Measurements from ENCODE around the gene NFKBIB.
"Not testable (repeated sequence)": the region's sequence is repeated elsewhere in the genome, so short reads cannot be mapped to it uniquely, and the experiment has no call there.

Gene NFKBIB

GRCh38 chr19:38875656-38876395, 23.9 kb upstream of the NFKBIB start:
- DNase-seq, result no peak

GRCh38 chr19:38877781-38878574, 21.8 kb upstream of the NFKBIB start, which contains the start of gene RINL:
RINL (minus strand) TSS chr19:38878275; CDS start chr19:38876742, 1,533 bp downstream.
- Histone ChIP-seq H3K27ac (ENCODE audit: insufficient read depth, low read length, poor library complexity, severe bottlenecking) (peak within 1 kb of the TSS; percentile 84), H3K27me3 (replicated peaks; ENCODE audit: control insufficient read depth, insufficient read depth, low read length, poor library complexity, severe bottlenecking) (no peaks in the 10 kb centered on the region), H3K4me3 (ENCODE audit: insufficient read depth, low read depth, low read length, poor library complexity, severe bottlenecking) (peak within 1 kb of the TSS; percentile 21), H3K9me3 (ENCODE audit: control insufficient read depth, low read length) (no peaks in the 10 kb centered on the region), H3K36me3 (ENCODE audit: control insufficient read depth, insufficient read depth, low read length) (peaks cover 5% of the 10 kb centered on the region), H3K4me1 (ENCODE audit: control insufficient read depth, insufficient read depth, low read length, poor library complexity, severe bottlenecking) (peaks cover 26% of the 10 kb centered on the region)
- DNase-seq, result peak; percentile 39 to 52 (median 52)

More at GRCh38 chr19:38875656-38876395, 23.9 kb upstream of the NFKBIB start:
- Histone ChIP-seq H3K9me3 (ENCODE audit: control insufficient read depth, low read length) (no peaks in the 10 kb centered on the region), H3K4me1 (ENCODE audit: control insufficient read depth, insufficient read depth, low read length, poor library complexity, severe bottlenecking) (peaks cover 25% of the 10 kb centered on the region), H3K27ac (ENCODE audit: insufficient read depth, low read length, poor library complexity, severe bottlenecking) (peak overlapping the region; percentile 15), H3K36me3 (ENCODE audit: control insufficient read depth, insufficient read depth, low read length) (peaks cover 8% of the 10 kb centered on the region), H3K27me3 (replicated peaks; ENCODE audit: control insufficient read depth, insufficient read depth, low read length, poor library complexity, severe bottlenecking) (no peaks in the 10 kb centered on the region), H3K4me3 (ENCODE audit: insufficient read depth, low read depth, low read length, poor library complexity, severe bottlenecking) (no peak overlapping the region)

- Histone ChIP-seq H3K27ac (ENCODE audit: insufficient read depth, low read length, poor library complexity, severe bottlenecking) (peak overlapping the region; percentile 84), H3K4me1 (ENCODE audit: control insufficient read depth, insufficient read depth, low read length, poor library complexity, severe bottlenecking) (peaks cover 26% of the 10 kb centered on the region), H3K9me3 (ENCODE audit: control insufficient read depth, low read length) (no peaks in the 10 kb centered on the region), H3K27me3 (replicated peaks; ENCODE audit: control insufficient read depth, insufficient read depth, low read length, poor library complexity, severe bottlenecking) (no peaks in the 10 kb centered on the region), H3K36me3 (ENCODE audit: control insufficient read depth, insufficient read depth, low read length) (peaks cover 10% of the 10 kb centered on the region), H3K4me3 (ENCODE audit: insufficient read depth, low read depth, low read length, poor library complexity, severe bottlenecking) (peak overlapping the region; percentile 21)
- no peak for DNase-seq
Measured at GRCh38 chr19:38878575-38879399, 21.0 kb upstream of the NFKBIB start.

- H3K36me3 ChIP-seq (ENCODE audit: control insufficient read depth, insufficient read depth, low read length), result peaks cover 10% of the 10 kb centered on the region
- no peaks in the 10 kb centered on the region for H3K9me3 ChIP-seq (ENCODE audit: control insufficient read depth, low read length)
- no peaks in the 10 kb centered on the region for H3K27me3 ChIP-seq (replicated peaks; ENCODE audit: control insufficient read depth, insufficient read depth, low read length, poor library complexity, severe bottlenecking)
- no peak for DNase-seq
- peak overlapping the region; percentile 21 for H3K4me3 ChIP-seq (ENCODE audit: insufficient read depth, low read depth, low read length, poor library complexity, severe bottlenecking)
- peaks cover 26% of the 10 kb centered on the region for H3K4me1 ChIP-seq (ENCODE audit: control insufficient read depth, insufficient read depth, low read length, poor library complexity, severe bottlenecking)
- H3K27ac ChIP-seq (ENCODE audit: insufficient read depth, low read length, poor library complexity, severe bottlenecking), result peak overlapping the region; percentile 84
Measured at GRCh38 chr19:38879400-38879751, 20.4 kb upstream of the NFKBIB start.

GRCh38 chr19:38880076-38880881, 19.5 kb upstream of the NFKBIB start:
- Histone ChIP-seq H3K27ac (ENCODE audit: insufficient read depth, low read length, poor library complexity, severe bottlenecking) (peak overlapping the region; percentile 84), H3K36me3 (ENCODE audit: control insufficient read depth, insufficient read depth, low read length) (peaks cover 10% of the 10 kb centered on the region), H3K4me3 (ENCODE audit: insufficient read depth, low read depth, low read length, poor library complexity, severe bottlenecking) (no peak overlapping the region)

GRCh38 chr19:38880882-38881609, 18.7 kb upstream of the NFKBIB start:
- Histone ChIP-seq H3K4me1 (ENCODE audit: control insufficient read depth, insufficient read depth, low read length, poor library complexity, severe bottlenecking) (peaks cover 26% of the 10 kb centered on the region), H3K27ac (ENCODE audit: insufficient read depth, low read length, poor library complexity, severe bottlenecking) (peak overlapping the region; percentile 44), H3K9me3 (ENCODE audit: control insufficient read depth, low read length) (no peaks in the 10 kb centered on the region), H3K4me3 (ENCODE audit: insufficient read depth, low read depth, low read length, poor library complexity, severe bottlenecking) (no peak overlapping the region), H3K27me3 (replicated peaks; ENCODE audit: control insufficient read depth, insufficient read depth, low read length, poor library complexity, severe bottlenecking) (no peaks in the 10 kb centered on the region), H3K36me3 (ENCODE audit: control insufficient read depth, insufficient read depth, low read length) (peaks cover 10% of the 10 kb centered on the region)
- DNase-seq, result no peak

More at GRCh38 chr19:38880076-38880881, 19.5 kb upstream of the NFKBIB start:
- H3K27me3 ChIP-seq (replicated peaks; ENCODE audit: control insufficient read depth, insufficient read depth, low read length, poor library complexity, severe bottlenecking), result no peaks in the 10 kb centered on the region
- H3K9me3 ChIP-seq (ENCODE audit: control insufficient read depth, low read length), result no peaks in the 10 kb centered on the region
- peaks cover 26% of the 10 kb centered on the region for H3K4me1 ChIP-seq (ENCODE audit: control insufficient read depth, insufficient read depth, low read length, poor library complexity, severe bottlenecking)
- no peak for DNase-seq

- no peak for DNase-seq
- Histone ChIP-seq H3K27me3 (replicated peaks; ENCODE audit: control insufficient read depth, insufficient read depth, low read length, poor library complexity, severe bottlenecking) (no peaks in the 10 kb centered on the region), H3K27ac (ENCODE audit: insufficient read depth, low read length, poor library complexity, severe bottlenecking) (no peak overlapping the region), H3K4me1 (ENCODE audit: control insufficient read depth, insufficient read depth, low read length, poor library complexity, severe bottlenecking) (peaks cover 23% of the 10 kb centered on the region), H3K4me3 (ENCODE audit: insufficient read depth, low read depth, low read length, poor library complexity, severe bottlenecking) (no peak overlapping the region), H3K9me3 (ENCODE audit: control insufficient read depth, low read length) (no peaks in the 10 kb centered on the region), H3K36me3 (ENCODE audit: control insufficient read depth, insufficient read depth, low read length) (peaks cover 13% of the 10 kb centered on the region)
Measured at GRCh38 chr19:38883286-38883685, 16.5 kb upstream of the NFKBIB start.

- DNase-seq; H3K4me3 ChIP-seq (ENCODE audit: insufficient read depth, low read depth, low read length, poor library complexity, severe bottlenecking); H3K4me1 ChIP-seq (ENCODE audit: control insufficient read depth, insufficient read depth, low read length, poor library complexity, severe bottlenecking); H3K9me3 ChIP-seq (ENCODE audit: control insufficient read depth, low read length); H3K27ac ChIP-seq (ENCODE audit: insufficient read depth, low read length, poor library complexity, severe bottlenecking); H3K27me3 ChIP-seq (replicated peaks; ENCODE audit: control insufficient read depth, insufficient read depth, low read length, poor library complexity, severe bottlenecking): not testable (repeated sequence)
- H3K36me3 ChIP-seq (ENCODE audit: control insufficient read depth, insufficient read depth, low read length), result peaks cover 23% of the 10 kb centered on the region
Measured at GRCh38 chr19:38884691-38885090, 15.1 kb upstream of the NFKBIB start.

- H3K36me3 ChIP-seq (ENCODE audit: control insufficient read depth, insufficient read depth, low read length), result peaks cover 24% of the 10 kb centered on the region
- no peak overlapping the region for H3K4me3 ChIP-seq (ENCODE audit: insufficient read depth, low read depth, low read length, poor library complexity, severe bottlenecking)
- DNase-seq, result no peak
- no peak overlapping the region for H3K27ac ChIP-seq (ENCODE audit: insufficient read depth, low read length, poor library complexity, severe bottlenecking)
- peaks cover 5% of the 10 kb centered on the region for H3K4me1 ChIP-seq (ENCODE audit: control insufficient read depth, insufficient read depth, low read length, poor library complexity, severe bottlenecking)
- H3K27me3 ChIP-seq (replicated peaks; ENCODE audit: control insufficient read depth, insufficient read depth, low read length, poor library complexity, severe bottlenecking), result no peaks in the 10 kb centered on the region
- no peaks in the 10 kb centered on the region for H3K9me3 ChIP-seq (ENCODE audit: control insufficient read depth, low read length)
Measured at GRCh38 chr19:38888876-38889275, 10.9 kb upstream of the NFKBIB start.
